A549 treated with AZD9567 at 1 μM for 4 hours (cell line): ENCODE data around the gene IYD. TPM values are rescaled to one million over a fixed set of nuclear protein-coding genes. Genes with fewer than 3 reads are reported as not detected.

Experiments
- total RNA-seq: library from RNA; stranded (reverse); fragments of 200-300 nt; extraction: Qiagen RNA extraction; gene quantifications from 5 replicates; pipeline ENCODE4 v1.2.3, GENCODE V29; 2022; ENCODE audit not compliant: insufficient read depth

IYD gene
- 0.01 TPM in 1 of 5 replicates, not detected in the others for total RNA-seq

GRCh38 chr6:150368762-150369161 lies at the start of gene IYD:
Gene IYD, plus strand, starts transcription at chr6:150369012. Its CDS starts 20 bp downstream, at chr6:150369032.

Other genes with a start within 250 kb of the IYD start
- gene PPP1R14C, start 226.0 kb upstream of the IYD start, total RNA-seq = 1.2 to 2.2 TPM (median 2.0 TPM) in 5 replicates
- gene PLEKHG1, start 230.9 kb downstream of the IYD start, total RNA-seq = 0.33 to 0.59 TPM (median 0.39 TPM) in 5 replicates